NCI-H524 (cell line): Measurements from ENCODE around the gene SEPTIN5.

Source experiments
- DNase-seq, 2 experiments: peaks; one replicate each; lab custom pipeline; 2025; lab: John Stamatoyannopoulos, UW

Gene SEPTIN5

GRCh38 chr22:19760951-19761724 lies 46.8 kb downstream of the SEPTIN5 start:
- DNase-seq: no peak

- no peak for DNase-seq
Observed at GRCh38 chr22:19761725-19762567, 47.6 kb downstream of the SEPTIN5 start.

GRCh38 chr22:19762568-19763457 lies 48.5 kb downstream of the SEPTIN5 start:
- no peak for DNase-seq

- DNase-seq: no peak
Observed at GRCh38 chr22:19763458-19764298, 49.4 kb downstream of the SEPTIN5 start.

- no peak for DNase-seq
Observed at GRCh38 chr22:19764299-19764593, 49.9 kb downstream of the SEPTIN5 start.

- no peak for DNase-seq
Observed at GRCh38 chr22:19764636-19765476, 50.6 kb downstream of the SEPTIN5 start.

GRCh38 chr22:19765477-19766239 lies 51.4 kb downstream of the SEPTIN5 start:
- DNase-seq: no peak

- DNase-seq: no peak
Observed at GRCh38 chr22:19766240-19766510, 51.9 kb downstream of the SEPTIN5 start.

GRCh38 chr22:19766511-19767426 lies 52.5 kb downstream of the SEPTIN5 start:
- DNase-seq: no peak

GRCh38 chr22:19767427-19768341 lies 53.4 kb downstream of the SEPTIN5 start:
- no peak for DNase-seq

GRCh38 chr22:19769393-19769715 lies 55.1 kb downstream of the SEPTIN5 start:
- DNase-seq: no peak

GRCh38 chr22:19770349-19771220 lies 56.3 kb downstream of the SEPTIN5 start:
- no peak for DNase-seq

GRCh38 chr22:19772422-19772672 lies 58.0 kb downstream of the SEPTIN5 start:
- DNase-seq: no peak
